GM23338 (cell line): ENCODE results near the gene DIP2C. TPM values are rescaled to one million over a fixed set of nuclear protein-coding genes. Genes with fewer than 3 reads are reported as not detected.

ENCODE experiments used
- ATAC-seq: fragments of 200-7000 bp; cut with Tn5 transposase; 3 replicates; pipeline ENCODE4 v1.9.1; 2020
- DNase-seq: peaks from one replicate; pipeline ENCODE4 v3.0.0-alpha.2; 2015; ENCODE audit warnings: low spot score
- H2AFZ ChIP-seq: fragments of 200-600 bp; sonication (generic); 2 replicates; pipeline ENCODE4 v1.8.0; 2016; ENCODE audit warnings: antibody characterized with exemption, mild to moderate bottlenecking, moderate library complexity
- H3F3A ChIP-seq: fragments of 200-600 bp; sonication (generic); replicated peaks from 2 replicates; pipeline ENCODE4 v1.8.0; 2017; ENCODE audit warnings: antibody characterized with exemption, mixed run types, low read depth
- H3K27ac ChIP-seq: fragments of 200-600 bp; sonication (generic); 2 replicates; pipeline ENCODE4 v1.6.1; 2016; ENCODE audit warnings: low read depth
- H3K27me3 ChIP-seq: fragments of 200-600 bp; sonication (generic); 2 replicates; pipeline ENCODE4 v1.8.0; 2016; ENCODE audit warnings: mild to moderate bottlenecking, mixed run types, moderate library complexity; ENCODE audit not compliant: insufficient read depth
- H3K36me3 ChIP-seq: fragments of 200-600 bp; sonication (generic); 2 replicates; pipeline ENCODE4 v1.8.0; 2016; ENCODE audit warnings: mild to moderate bottlenecking; ENCODE audit not compliant: insufficient read depth
- H3K4me1 ChIP-seq: fragments of 200-600 bp; sonication (generic); 2 replicates; pipeline ENCODE4 v1.8.0; 2016; ENCODE audit warnings: mild to moderate bottlenecking, moderate library complexity; ENCODE audit not compliant: insufficient read depth
- H3K4me2 ChIP-seq: fragments of 200-600 bp; sonication (generic); 2 replicates; pipeline ENCODE4 v1.7.1; 2017; ENCODE audit warnings: mixed run types
- H3K4me3 ChIP-seq: fragments of 200-600 bp; sonication (generic); 2 replicates; pipeline ENCODE4 v1.6.1; 2016; ENCODE audit warnings: mixed run types
- H3K79me2 ChIP-seq: fragments of 200-600 bp; sonication (generic); replicated peaks from 2 replicates; pipeline ENCODE4 v1.8.0; 2017; ENCODE audit warnings: mild to moderate bottlenecking; ENCODE audit not compliant: insufficient read depth
- H3K9me2 ChIP-seq: fragments of 200-600 bp; sonication (generic); 2 replicates; pipeline ENCODE4 v1.8.0; 2017; ENCODE audit not compliant: insufficient read depth
- H4K20me1 ChIP-seq: fragments of 200-600 bp; sonication (generic); replicated peaks from 2 replicates; pipeline ENCODE4 v1.8.0; 2017; ENCODE audit warnings: mild to moderate bottlenecking; ENCODE audit not compliant: insufficient read depth
- H3K27ac Mint-ChIP-seq: 2 replicates; pipeline ENCODE4 v1.8.0; 2020; ENCODE audit warnings: inconsistent platforms, mild to moderate bottlenecking, moderate library complexity, mixed read lengths
- H3K27me3 Mint-ChIP-seq: 3 replicates; pipeline ENCODE4 v1.8.0; 2022; ENCODE audit warnings: low read depth, mild to moderate bottlenecking, moderate library complexity, mixed read lengths, inconsistent platforms; ENCODE audit not compliant: insufficient read depth, poor library complexity
- H3K36me3 Mint-ChIP-seq: 3 replicates; pipeline ENCODE4 v1.8.0; 2021; ENCODE audit warnings: low read depth, mild to moderate bottlenecking, inconsistent platforms, moderate library complexity, mixed read lengths
- H3K4me1 Mint-ChIP-seq: 3 replicates; pipeline ENCODE4 v1.8.0; 2020; ENCODE audit warnings: mild to moderate bottlenecking, inconsistent platforms, mixed read lengths
- H3K4me3 Mint-ChIP-seq: 3 replicates; pipeline ENCODE4 v1.8.0; 2021; ENCODE audit warnings: moderate library complexity, mild to moderate bottlenecking, inconsistent platforms, mixed read lengths
- H3K9me3 Mint-ChIP-seq: 3 replicates; pipeline ENCODE4 v1.8.0; 2020; ENCODE audit warnings: moderate library complexity, mild to moderate bottlenecking, inconsistent platforms, mixed read lengths
- CTCF ChIP-seq, 2 experiments: fragments of 200-600 bp in 1 of 2; sonication (generic) in 1 of 2; conservative IDR thresholded peaks; 2 replicates each; pipeline versions ENCODE4 v1.5.1 to v1.6.1; 2016 to 2017; ENCODE audit warnings: antibody characterized with exemption in 2 of 2, low read depth in 2 of 2, mild to moderate bottlenecking in 2 of 2, moderate library complexity in 1 of 2
- ETS1 ChIP-seq: IDR thresholded peaks from 2 replicates; pipeline ENCODE4 v1.6.1; 2016; ENCODE audit warnings: antibody characterized with exemption
- EZH2phosphoT487 ChIP-seq: fragments of 200-600 bp; sonication (generic); IDR thresholded peaks from one replicate; pipeline ENCODE4 v1.8.1; 2018; ENCODE audit warnings: antibody characterized with exemption; ENCODE audit not compliant: unreplicated experiment
- JUNB ChIP-seq: IDR thresholded peaks from one replicate; pipeline ENCODE4 v1.6.1; 2016; ENCODE audit warnings: antibody characterized with exemption; ENCODE audit not compliant: unreplicated experiment
- NANOG ChIP-seq: IDR thresholded peaks from 2 replicates; pipeline ENCODE4 v1.6.1; 2016; ENCODE audit warnings: antibody characterized with exemption, borderline replicate concordance
- POLR2AphosphoS5 ChIP-seq: IDR thresholded peaks from 2 replicates; pipeline ENCODE4 v1.6.1; 2016; ENCODE audit warnings: antibody characterized with exemption, low read depth
- REST ChIP-seq: IDR thresholded peaks from one replicate; pipeline ENCODE4 v1.6.1; 2018; ENCODE audit warnings: antibody characterized with exemption; ENCODE audit not compliant: unreplicated experiment
- STAT1 ChIP-seq: IDR thresholded peaks from one replicate; pipeline ENCODE4 v1.6.1; 2016; ENCODE audit warnings: antibody characterized with exemption; ENCODE audit not compliant: unreplicated experiment
- ZNF114 ChIP-seq: fragments of 250-450 bp; sonication (Bioruptor Pico); IDR thresholded peaks from 2 replicates; pipeline ENCODE4 v1.5.0; 2020; ENCODE audit warnings: mild to moderate bottlenecking, moderate library complexity
- ZNF331 ChIP-seq: fragments of 250-450 bp; sonication (Bioruptor Pico); IDR thresholded peaks from 2 replicates; pipeline ENCODE4 v1.5.0; 2020; ENCODE audit warnings: low read depth, mild to moderate bottlenecking, moderate library complexity
- polyA plus RNA-seq: library from polyadenylated mRNA; unstranded; fragments of >200 nt; fragmentation: Nextera tagmentation; extraction: Ambion mirVana; gene quantifications from 2 replicates; pipeline ENCODE4 v1.2.1, GENCODE V29; 2016
- total RNA-seq: library from RNA; depleted of rRNA; stranded (reverse); fragments of >200 nt; shearing (Covaris generic); gene quantifications from 2 replicates; pipeline ENCODE4 v1.2.3, GENCODE V29; 2014
- TF ChIP-seq, protein P1 (sequence below): fragments of 250-450 bp; sonication (Bioruptor Pico); IDR thresholded peaks from 2 replicates; pipeline ENCODE4 v1.5.0; 2020; ENCODE audit warnings: mild to moderate bottlenecking, moderate library complexity

DIP2C gene
- total and polyA plus RNA-seq, 2 experiments from 2014 or later = 5.1 to 7.7 TPM

DNA sequence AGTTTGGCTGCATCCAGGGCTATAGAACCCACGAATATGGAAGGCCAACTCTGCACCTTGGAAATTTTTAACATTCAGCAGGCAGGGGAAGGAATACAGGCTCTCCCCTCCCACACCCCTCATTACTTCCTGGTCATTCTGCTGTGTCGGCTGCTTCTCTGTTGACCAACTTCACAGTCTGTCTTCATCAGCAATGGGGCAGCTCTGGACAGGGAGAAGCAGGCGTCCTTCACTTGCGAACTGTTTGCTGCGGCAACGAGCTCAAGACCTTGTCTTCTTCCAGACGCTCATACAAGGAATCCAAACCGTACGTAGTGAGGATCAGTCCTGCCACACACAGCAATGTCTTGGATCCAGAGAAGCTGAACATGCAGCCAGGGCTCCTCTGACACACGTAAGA lies 192.2 kb downstream of the DIP2C start:
- H3K36me3 ChIP-seq = no peaks in the 10 kb centered on the region
- Mint-ChIP-seq H3K4me3 (no peak overlapping the region), H3K4me1 (peaks cover 21% of the 10 kb centered on the region), H3K36me3 (no peaks in the 10 kb centered on the region), H3K9me3 (no peaks in the 10 kb centered on the region), H3K27ac (no peak overlapping the region), H3K27me3 (peaks cover 8% of the 10 kb centered on the region)
- H3F3A ChIP-seq = no peaks in the 10 kb centered on the region
- no peak overlapping the region for H3K4me2 ChIP-seq
- H4K20me1 ChIP-seq = peaks cover 13% of the 10 kb centered on the region
- no peaks in the 10 kb centered on the region; the same call in 1 of the 2 replicates for H3K79me2 ChIP-seq
- TF ChIP-seq CTCF (conservative IDR thresholded peaks at IDR 0.05; ENCODE audit: low read depth in 2 of 2) (no peak), REST (no peak), ZNF331 (CRISPR knock-in tag) (no peak), JUNB (no peak), NANOG (no peak), EZH2phosphoT487 (no peak), POLR2AphosphoS5 (no peak), ZNF114 (no peak), ETS1 (no peak), STAT1 (no peak)
- TF ChIP-seq, protein P1, sequence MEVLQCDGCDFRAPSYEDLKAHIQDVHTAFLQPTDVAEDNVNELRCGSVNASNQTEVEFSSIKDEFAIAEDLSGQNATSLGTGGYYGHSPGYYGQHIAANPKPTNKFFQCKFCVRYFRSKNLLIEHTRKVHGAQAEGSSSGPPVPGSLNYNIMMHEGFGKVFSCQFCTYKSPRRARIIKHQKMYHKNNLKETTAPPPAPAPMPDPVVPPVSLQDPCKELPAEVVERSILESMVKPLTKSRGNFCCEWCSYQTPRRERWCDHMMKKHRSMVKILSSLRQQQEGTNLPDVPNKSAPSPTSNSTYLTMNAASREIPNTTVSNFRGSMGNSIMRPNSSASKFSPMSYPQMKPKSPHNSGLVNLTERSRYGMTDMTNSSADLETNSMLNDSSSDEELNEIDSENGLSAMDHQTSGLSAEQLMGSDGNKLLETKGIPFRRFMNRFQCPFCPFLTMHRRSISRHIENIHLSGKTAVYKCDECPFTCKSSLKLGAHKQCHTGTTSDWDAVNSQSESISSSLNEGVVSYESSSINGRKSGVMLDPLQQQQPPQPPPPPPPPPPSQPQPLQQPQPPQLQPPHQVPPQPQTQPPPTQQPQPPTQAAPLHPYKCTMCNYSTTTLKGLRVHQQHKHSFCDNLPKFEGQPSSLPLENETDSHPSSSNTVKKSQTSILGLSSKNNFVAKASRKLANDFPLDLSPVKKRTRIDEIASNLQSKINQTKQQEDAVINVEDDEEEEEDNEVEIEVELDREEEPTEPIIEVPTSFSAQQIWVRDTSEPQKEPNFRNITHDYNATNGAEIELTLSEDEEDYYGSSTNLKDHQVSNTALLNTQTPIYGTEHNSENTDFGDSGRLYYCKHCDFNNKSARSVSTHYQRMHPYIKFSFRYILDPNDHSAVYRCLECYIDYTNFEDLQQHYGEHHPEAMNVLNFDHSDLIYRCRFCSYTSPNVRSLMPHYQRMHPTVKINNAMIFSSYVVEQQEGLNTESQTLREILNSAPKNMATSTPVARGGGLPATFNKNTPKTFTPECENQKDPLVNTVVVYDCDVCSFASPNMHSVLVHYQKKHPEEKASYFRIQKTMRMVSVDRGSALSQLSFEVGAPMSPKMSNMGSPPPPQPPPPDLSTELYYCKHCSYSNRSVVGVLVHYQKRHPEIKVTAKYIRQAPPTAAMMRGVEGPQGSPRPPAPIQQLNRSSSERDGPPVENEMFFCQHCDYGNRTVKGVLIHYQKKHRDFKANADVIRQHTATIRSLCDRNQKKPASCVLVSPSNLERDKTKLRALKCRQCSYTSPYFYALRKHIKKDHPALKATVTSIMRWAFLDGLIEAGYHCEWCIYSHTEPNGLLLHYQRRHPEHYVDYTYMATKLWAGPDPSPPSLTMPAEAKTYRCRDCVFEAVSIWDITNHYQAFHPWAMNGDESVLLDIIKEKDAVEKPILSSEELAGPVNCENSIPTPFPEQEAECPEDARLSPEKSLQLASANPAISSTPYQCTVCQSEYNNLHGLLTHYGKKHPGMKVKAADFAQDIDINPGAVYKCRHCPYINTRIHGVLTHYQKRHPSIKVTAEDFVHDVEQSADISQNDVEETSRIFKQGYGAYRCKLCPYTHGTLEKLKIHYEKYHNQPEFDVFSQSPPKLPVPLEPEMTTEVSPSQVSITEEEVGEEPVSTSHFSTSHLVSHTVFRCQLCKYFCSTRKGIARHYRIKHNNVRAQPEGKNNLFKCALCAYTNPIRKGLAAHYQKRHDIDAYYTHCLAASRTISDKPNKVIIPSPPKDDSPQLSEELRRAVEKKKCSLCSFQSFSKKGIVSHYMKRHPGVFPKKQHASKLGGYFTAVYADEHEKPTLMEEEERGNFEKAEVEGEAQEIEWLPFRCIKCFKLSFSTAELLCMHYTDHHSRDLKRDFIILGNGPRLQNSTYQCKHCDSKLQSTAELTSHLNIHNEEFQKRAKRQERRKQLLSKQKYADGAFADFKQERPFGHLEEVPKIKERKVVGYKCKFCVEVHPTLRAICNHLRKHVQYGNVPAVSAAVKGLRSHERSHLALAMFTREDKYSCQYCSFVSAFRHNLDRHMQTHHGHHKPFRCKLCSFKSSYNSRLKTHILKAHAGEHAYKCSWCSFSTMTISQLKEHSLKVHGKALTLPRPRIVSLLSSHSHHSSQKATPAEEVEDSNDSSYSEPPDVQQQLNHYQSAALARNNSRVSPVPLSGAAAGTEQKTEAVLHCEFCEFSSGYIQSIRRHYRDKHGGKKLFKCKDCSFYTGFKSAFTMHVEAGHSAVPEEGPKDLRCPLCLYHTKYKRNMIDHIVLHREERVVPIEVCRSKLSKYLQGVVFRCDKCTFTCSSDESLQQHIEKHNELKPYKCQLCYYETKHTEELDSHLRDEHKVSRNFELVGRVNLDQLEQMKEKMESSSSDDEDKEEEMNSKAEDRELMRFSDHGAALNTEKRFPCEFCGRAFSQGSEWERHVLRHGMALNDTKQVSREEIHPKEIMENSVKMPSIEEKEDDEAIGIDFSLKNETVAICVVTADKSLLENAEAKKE (CRISPR knock-in tag) = no peak
- no peak overlapping the region for H2AFZ ChIP-seq
- DNase-seq (no peak), ATAC-seq (no peak)
- H3K4me1 ChIP-seq = peaks cover 2% of the 10 kb centered on the region; the same call in 1 of the 2 replicates
- peaks cover under 1% of the 10 kb centered on the region; the same call in 1 of the 2 replicates for H3K27me3 ChIP-seq
- no peak overlapping the region for H3K4me3 ChIP-seq
- H3K27ac ChIP-seq = no peak overlapping the region
- no peaks in the 10 kb centered on the region for H3K9me2 ChIP-seq
